Measurements from ENCODE around the gene PARD3B. TPM values are rescaled to one million over a fixed set of nuclear protein-coding genes. Genes with fewer than 3 reads are reported as not detected.

PARD3B gene
- total and polyA plus RNA-seq, 2 experiments from 2014 or later, result 3.5 to 4.4 TPM

DNA sequence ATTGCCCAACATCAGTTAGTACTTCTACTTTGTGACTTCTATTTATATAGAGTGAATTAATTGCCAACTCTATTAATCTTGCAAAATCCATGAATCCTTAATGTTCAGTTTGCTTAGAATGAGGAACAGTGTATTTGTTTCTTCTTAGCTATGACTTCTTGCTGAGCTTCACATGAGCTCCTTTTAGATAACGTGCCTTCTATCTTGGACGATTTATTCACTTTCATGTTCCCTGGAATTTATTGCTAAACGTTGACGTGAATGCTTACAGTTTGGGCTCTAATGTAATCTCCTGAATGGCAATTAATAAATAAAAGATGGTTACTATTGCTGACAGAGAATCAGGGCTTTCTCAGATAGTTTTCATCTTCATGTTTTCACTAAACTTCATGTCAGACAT, 752.6 kb downstream of the PARD3B start:
- no peak overlapping the region for H3K4me3 Mint-ChIP-seq
- Histone ChIP-seq H3K4me1 (ENCODE audit: insufficient read depth) (peaks cover 26% of the 10 kb centered on the region), H3K4me3 (no peak overlapping the region), H3K9me2 (ENCODE audit: insufficient read depth) (no peaks in the 10 kb centered on the region), H3F3A (replicated peaks; ENCODE audit: low read depth) (no peaks in the 10 kb centered on the region), H4K20me1 (replicated peaks; ENCODE audit: insufficient read depth) (no peaks in the 10 kb centered on the region), H3K79me2 (replicated peaks; ENCODE audit: insufficient read depth) (no peaks in the 10 kb centered on the region), H3K27me3 (ENCODE audit: insufficient read depth) (no peaks in the 10 kb centered on the region), H3K4me2 (0 out of 2 replicates have a peak overlapping the region, but pooled peaks have one; percentile 19), H3K27ac (ENCODE audit: low read depth) (no peak overlapping the region), H2AFZ (no peak overlapping the region), H3K36me3 (ENCODE audit: insufficient read depth) (no peaks in the 10 kb centered on the region)
- peaks cover 35% of the 10 kb centered on the region for H3K4me1 Mint-ChIP-seq
- no peak overlapping the region for H3K27ac Mint-ChIP-seq
- peaks cover 2% of the 10 kb centered on the region for H3K27me3 Mint-ChIP-seq (ENCODE audit: insufficient read depth, low read depth, poor library complexity)
- H3K9me3 Mint-ChIP-seq, result no peaks in the 10 kb centered on the region
- no peaks in the 10 kb centered on the region for H3K36me3 Mint-ChIP-seq (ENCODE audit: low read depth)
- ATAC-seq, result no peak
- no peak for DNase-seq (ENCODE audit: low spot score)
- TF ChIP-seq, protein P1, sequence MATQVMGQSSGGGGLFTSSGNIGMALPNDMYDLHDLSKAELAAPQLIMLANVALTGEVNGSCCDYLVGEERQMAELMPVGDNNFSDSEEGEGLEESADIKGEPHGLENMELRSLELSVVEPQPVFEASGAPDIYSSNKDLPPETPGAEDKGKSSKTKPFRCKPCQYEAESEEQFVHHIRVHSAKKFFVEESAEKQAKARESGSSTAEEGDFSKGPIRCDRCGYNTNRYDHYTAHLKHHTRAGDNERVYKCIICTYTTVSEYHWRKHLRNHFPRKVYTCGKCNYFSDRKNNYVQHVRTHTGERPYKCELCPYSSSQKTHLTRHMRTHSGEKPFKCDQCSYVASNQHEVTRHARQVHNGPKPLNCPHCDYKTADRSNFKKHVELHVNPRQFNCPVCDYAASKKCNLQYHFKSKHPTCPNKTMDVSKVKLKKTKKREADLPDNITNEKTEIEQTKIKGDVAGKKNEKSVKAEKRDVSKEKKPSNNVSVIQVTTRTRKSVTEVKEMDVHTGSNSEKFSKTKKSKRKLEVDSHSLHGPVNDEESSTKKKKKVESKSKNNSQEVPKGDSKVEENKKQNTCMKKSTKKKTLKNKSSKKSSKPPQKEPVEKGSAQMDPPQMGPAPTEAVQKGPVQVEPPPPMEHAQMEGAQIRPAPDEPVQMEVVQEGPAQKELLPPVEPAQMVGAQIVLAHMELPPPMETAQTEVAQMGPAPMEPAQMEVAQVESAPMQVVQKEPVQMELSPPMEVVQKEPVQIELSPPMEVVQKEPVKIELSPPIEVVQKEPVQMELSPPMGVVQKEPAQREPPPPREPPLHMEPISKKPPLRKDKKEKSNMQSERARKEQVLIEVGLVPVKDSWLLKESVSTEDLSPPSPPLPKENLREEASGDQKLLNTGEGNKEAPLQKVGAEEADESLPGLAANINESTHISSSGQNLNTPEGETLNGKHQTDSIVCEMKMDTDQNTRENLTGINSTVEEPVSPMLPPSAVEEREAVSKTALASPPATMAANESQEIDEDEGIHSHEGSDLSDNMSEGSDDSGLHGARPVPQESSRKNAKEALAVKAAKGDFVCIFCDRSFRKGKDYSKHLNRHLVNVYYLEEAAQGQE (IDR thresholded peaks at IDR 0.05; ENCODE audit: unreplicated experiment), result no peak
- TF ChIP-seq, protein P2, sequence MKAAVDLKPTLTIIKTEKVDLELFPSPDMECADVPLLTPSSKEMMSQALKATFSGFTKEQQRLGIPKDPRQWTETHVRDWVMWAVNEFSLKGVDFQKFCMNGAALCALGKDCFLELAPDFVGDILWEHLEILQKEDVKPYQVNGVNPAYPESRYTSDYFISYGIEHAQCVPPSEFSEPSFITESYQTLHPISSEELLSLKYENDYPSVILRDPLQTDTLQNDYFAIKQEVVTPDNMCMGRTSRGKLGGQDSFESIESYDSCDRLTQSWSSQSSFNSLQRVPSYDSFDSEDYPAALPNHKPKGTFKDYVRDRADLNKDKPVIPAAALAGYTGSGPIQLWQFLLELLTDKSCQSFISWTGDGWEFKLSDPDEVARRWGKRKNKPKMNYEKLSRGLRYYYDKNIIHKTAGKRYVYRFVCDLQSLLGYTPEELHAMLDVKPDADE (IDR thresholded peaks at IDR 0.05), result no peak
- TF ChIP-seq EZH2phosphoT487 (IDR thresholded peaks at IDR 0.05; ENCODE audit: unreplicated experiment), result no peak
- TF ChIP-seq ZNF114 (CRISPR knock-in tag; IDR thresholded peaks at IDR 0.05), result no peak
- TF ChIP-seq CREB1 (CRISPR knock-in tag; IDR thresholded peaks at IDR 0.05; ENCODE audit: low read depth), result no peak
- TF ChIP-seq, protein P3, sequence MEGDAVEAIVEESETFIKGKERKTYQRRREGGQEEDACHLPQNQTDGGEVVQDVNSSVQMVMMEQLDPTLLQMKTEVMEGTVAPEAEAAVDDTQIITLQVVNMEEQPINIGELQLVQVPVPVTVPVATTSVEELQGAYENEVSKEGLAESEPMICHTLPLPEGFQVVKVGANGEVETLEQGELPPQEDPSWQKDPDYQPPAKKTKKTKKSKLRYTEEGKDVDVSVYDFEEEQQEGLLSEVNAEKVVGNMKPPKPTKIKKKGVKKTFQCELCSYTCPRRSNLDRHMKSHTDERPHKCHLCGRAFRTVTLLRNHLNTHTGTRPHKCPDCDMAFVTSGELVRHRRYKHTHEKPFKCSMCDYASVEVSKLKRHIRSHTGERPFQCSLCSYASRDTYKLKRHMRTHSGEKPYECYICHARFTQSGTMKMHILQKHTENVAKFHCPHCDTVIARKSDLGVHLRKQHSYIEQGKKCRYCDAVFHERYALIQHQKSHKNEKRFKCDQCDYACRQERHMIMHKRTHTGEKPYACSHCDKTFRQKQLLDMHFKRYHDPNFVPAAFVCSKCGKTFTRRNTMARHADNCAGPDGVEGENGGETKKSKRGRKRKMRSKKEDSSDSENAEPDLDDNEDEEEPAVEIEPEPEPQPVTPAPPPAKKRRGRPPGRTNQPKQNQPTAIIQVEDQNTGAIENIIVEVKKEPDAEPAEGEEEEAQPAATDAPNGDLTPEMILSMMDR (conservative IDR thresholded peaks at IDR 0.05; ENCODE audit: low read depth in 2 of 2), result no peak
- TF ChIP-seq, protein P4, sequence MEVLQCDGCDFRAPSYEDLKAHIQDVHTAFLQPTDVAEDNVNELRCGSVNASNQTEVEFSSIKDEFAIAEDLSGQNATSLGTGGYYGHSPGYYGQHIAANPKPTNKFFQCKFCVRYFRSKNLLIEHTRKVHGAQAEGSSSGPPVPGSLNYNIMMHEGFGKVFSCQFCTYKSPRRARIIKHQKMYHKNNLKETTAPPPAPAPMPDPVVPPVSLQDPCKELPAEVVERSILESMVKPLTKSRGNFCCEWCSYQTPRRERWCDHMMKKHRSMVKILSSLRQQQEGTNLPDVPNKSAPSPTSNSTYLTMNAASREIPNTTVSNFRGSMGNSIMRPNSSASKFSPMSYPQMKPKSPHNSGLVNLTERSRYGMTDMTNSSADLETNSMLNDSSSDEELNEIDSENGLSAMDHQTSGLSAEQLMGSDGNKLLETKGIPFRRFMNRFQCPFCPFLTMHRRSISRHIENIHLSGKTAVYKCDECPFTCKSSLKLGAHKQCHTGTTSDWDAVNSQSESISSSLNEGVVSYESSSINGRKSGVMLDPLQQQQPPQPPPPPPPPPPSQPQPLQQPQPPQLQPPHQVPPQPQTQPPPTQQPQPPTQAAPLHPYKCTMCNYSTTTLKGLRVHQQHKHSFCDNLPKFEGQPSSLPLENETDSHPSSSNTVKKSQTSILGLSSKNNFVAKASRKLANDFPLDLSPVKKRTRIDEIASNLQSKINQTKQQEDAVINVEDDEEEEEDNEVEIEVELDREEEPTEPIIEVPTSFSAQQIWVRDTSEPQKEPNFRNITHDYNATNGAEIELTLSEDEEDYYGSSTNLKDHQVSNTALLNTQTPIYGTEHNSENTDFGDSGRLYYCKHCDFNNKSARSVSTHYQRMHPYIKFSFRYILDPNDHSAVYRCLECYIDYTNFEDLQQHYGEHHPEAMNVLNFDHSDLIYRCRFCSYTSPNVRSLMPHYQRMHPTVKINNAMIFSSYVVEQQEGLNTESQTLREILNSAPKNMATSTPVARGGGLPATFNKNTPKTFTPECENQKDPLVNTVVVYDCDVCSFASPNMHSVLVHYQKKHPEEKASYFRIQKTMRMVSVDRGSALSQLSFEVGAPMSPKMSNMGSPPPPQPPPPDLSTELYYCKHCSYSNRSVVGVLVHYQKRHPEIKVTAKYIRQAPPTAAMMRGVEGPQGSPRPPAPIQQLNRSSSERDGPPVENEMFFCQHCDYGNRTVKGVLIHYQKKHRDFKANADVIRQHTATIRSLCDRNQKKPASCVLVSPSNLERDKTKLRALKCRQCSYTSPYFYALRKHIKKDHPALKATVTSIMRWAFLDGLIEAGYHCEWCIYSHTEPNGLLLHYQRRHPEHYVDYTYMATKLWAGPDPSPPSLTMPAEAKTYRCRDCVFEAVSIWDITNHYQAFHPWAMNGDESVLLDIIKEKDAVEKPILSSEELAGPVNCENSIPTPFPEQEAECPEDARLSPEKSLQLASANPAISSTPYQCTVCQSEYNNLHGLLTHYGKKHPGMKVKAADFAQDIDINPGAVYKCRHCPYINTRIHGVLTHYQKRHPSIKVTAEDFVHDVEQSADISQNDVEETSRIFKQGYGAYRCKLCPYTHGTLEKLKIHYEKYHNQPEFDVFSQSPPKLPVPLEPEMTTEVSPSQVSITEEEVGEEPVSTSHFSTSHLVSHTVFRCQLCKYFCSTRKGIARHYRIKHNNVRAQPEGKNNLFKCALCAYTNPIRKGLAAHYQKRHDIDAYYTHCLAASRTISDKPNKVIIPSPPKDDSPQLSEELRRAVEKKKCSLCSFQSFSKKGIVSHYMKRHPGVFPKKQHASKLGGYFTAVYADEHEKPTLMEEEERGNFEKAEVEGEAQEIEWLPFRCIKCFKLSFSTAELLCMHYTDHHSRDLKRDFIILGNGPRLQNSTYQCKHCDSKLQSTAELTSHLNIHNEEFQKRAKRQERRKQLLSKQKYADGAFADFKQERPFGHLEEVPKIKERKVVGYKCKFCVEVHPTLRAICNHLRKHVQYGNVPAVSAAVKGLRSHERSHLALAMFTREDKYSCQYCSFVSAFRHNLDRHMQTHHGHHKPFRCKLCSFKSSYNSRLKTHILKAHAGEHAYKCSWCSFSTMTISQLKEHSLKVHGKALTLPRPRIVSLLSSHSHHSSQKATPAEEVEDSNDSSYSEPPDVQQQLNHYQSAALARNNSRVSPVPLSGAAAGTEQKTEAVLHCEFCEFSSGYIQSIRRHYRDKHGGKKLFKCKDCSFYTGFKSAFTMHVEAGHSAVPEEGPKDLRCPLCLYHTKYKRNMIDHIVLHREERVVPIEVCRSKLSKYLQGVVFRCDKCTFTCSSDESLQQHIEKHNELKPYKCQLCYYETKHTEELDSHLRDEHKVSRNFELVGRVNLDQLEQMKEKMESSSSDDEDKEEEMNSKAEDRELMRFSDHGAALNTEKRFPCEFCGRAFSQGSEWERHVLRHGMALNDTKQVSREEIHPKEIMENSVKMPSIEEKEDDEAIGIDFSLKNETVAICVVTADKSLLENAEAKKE (CRISPR knock-in tag; IDR thresholded peaks at IDR 0.05), result no peak
- no peak for TF ChIP-seq EZH2 (IDR thresholded peaks at IDR 0.05; ENCODE audit: low read depth, unreplicated experiment)
